GM12878 (cell line): ENCODE data around the gene PAK5. TPM values are rescaled to one million over a fixed set of nuclear protein-coding genes. Genes with fewer than 3 reads are reported as not detected.

ENCODE experiments used
- ATAC-seq: fragments of 200-7000 bp; cut with Tn5 transposase; 3 replicates; pipeline ENCODE4 v1.9.1; 2020; ENCODE audit warnings: mild to moderate bottlenecking, moderate library complexity
- BruUV-seq: library from RNA; stranded (reverse); fragments of 400-500 nt; replicated peaks from 2 replicates; lab custom pipeline; 2021; lab: Mats Ljungman, UMichigan
- CTCF ChIA-PET: fragments of 300-600 bp; sonication (Branson Sonifier 250); formaldehyde crosslinking; extraction: SDS; loops from one replicate; lab custom pipeline; 2021; ENCODE audit warnings: inconsistent platforms; lab: Yijun Ruan, JAX
- POLR2A ChIA-PET: fragments of 350-600 bp; formaldehyde crosslinking; extraction: SDS; loops from one replicate; lab custom pipeline; 2021; ENCODE audit warnings: inconsistent platforms; lab: Charles Lee
- RAD21 ChIA-PET: fragments of 300-600 bp; sonication (Branson Sonifier 250); formaldehyde crosslinking; loops from one replicate; lab custom pipeline; 2023; ENCODE audit warnings: antibody characterized with exemption; ENCODE audit not compliant: unreplicated experiment; lab: Charles Lee
- SMC1A ChIA-PET: fragments of 300-600 bp; sonication (Branson Sonifier 250); formaldehyde crosslinking; loops from one replicate; lab custom pipeline; 2023; ENCODE audit not compliant: unreplicated experiment, uncharacterized antibody; lab: Charles Lee
- DNase-seq: peaks from one replicate; pipeline ENCODE4 v3.0.0-alpha.2; 2011; ENCODE audit warnings: low read depth, low spot score
- FAIRE-seq: peaks from 3 replicates; lab custom pipeline; 2011; peaks lifted over from hg19 to GRCh38; lab: Jason Lieb, UNC
- H2AFZ ChIP-seq: 2 replicates; pipeline ENCODE4 v1.6.0; 2011; ENCODE audit warnings: low read depth, low read length, control low read depth; ENCODE audit not compliant: control insufficient read depth
- H3K27ac ChIP-seq: 2 replicates; pipeline ENCODE4 v1.5.1; 2011; ENCODE audit warnings: control low read depth; ENCODE audit not compliant: control insufficient read depth, insufficient read depth
- H3K27me3 ChIP-seq, 2 experiments: replicated peaks in 1 of 2; 2 replicates each; pipeline versions ENCODE4 v1.6.0 to v1.6.1; 2011; ENCODE audit warnings: low read length in 1 of 2; ENCODE audit not compliant: control insufficient read depth in 2 of 2, insufficient read depth in 2 of 2
- H3K36me3 ChIP-seq, 2 experiments: 2 replicates each; pipeline ENCODE4 v1.5.1; 2011; ENCODE audit warnings: low read length in 1 of 2; ENCODE audit not compliant: control insufficient read depth in 2 of 2, insufficient read depth in 2 of 2
- H3K4me1 ChIP-seq: 2 replicates; pipeline ENCODE4 v1.6.1; 2011; ENCODE audit warnings: mild to moderate bottlenecking, low read length, moderate library complexity, mixed read lengths; ENCODE audit not compliant: control insufficient read depth, insufficient read depth
- H3K4me2 ChIP-seq: 2 replicates; pipeline ENCODE4 v1.6.0; 2011; ENCODE audit warnings: control low read depth; ENCODE audit not compliant: control insufficient read depth, insufficient read depth
- H3K4me3 ChIP-seq: fragments of 200-600 bp; sonication (generic); 2 replicates; pipeline ENCODE4 v1.5.1; 2016
- H3K79me2 ChIP-seq: 2 replicates; pipeline ENCODE4 v1.6.0; 2011; ENCODE audit warnings: low read length; ENCODE audit not compliant: control insufficient read depth, insufficient read depth
- H3K9ac ChIP-seq: 2 replicates; pipeline ENCODE4 v1.8.0; 2011; ENCODE audit warnings: low read length, control low read depth, mixed read lengths; ENCODE audit not compliant: control insufficient read depth, insufficient read depth
- H3K9me3 ChIP-seq: replicated peaks from 3 replicates; pipeline ENCODE4 v1.5.1; 2011; ENCODE audit warnings: mild to moderate bottlenecking, low read length; ENCODE audit not compliant: control insufficient read depth, insufficient read depth
- H4K20me1 ChIP-seq: 2 replicates; pipeline ENCODE4 v1.6.0; 2011; ENCODE audit not compliant: control insufficient read depth, insufficient read depth
- ATF7 ChIP-seq: fragments of 450-650 bp; IDR thresholded peaks from 2 replicates; pipeline ENCODE4 v1.6.1; 2016; ENCODE audit warnings: low read depth, mild to moderate bottlenecking
- CEBPB ChIP-seq, 2 experiments: fragments of 150-350 bp in 1 of 2; IDR thresholded peaks; 2 replicates each; pipeline ENCODE4 v1.6.1; 2012 to 2014; ENCODE audit warnings: low read depth in 2 of 2, low read length in 2 of 2, borderline replicate concordance in 1 of 2, inconsistent platforms in 1 of 2
- HDAC2 ChIP-seq: fragments of 200-600 bp; sonication (generic); IDR thresholded peaks from 2 replicates; pipeline ENCODE4 v1.6.1; 2017
- MXI1 ChIP-seq: fragments of 150-350 bp; IDR thresholded peaks from 2 replicates; pipeline ENCODE4 v1.6.1; 2011; ENCODE audit warnings: low read depth, mild to moderate bottlenecking, inconsistent platforms, low read length, improper control_type of control experiment
- RAD51 ChIP-seq: fragments of 450-650 bp; IDR thresholded peaks from 2 replicates; pipeline ENCODE4 v1.6.1; 2016; ENCODE audit warnings: moderate library complexity, mild to moderate bottlenecking, inconsistent platforms
- RELA ChIP-seq: fragments of 450-650 bp; IDR thresholded peaks from 2 replicates; pipeline ENCODE4 v1.8.0; 2014; ENCODE audit warnings: borderline replicate concordance; ENCODE audit not compliant: partially characterized antibody
- RUNX3 ChIP-seq: IDR thresholded peaks from 2 replicates; pipeline ENCODE4 v1.6.1; 2012; ENCODE audit warnings: low read length, inconsistent platforms
- WGBS: methylation state at CpG from one replicate; pipeline ENCODE4 v1.1.6; 2016; ENCODE audit warnings: low lambda C conversion rate; ENCODE audit not compliant: insufficient replicate concordance, insufficient coverage; ENCODE audit errors: missing lambda C conversion rate; 5-methylcytosine and 5-hydroxymethylcytosine counted together
- in situ Hi-C: fragments of 300-500 bp; cut with MboI; formaldehyde crosslinking; loops from 9 replicates; pipeline ENCODE4 v1.14.3; 2018; ENCODE audit warnings: mixed read lengths
- intact Hi-C: fragments of 100-400 bp; cut with micrococcal nuclease; formaldehyde crosslinking; loops from one replicate; pipeline ENCODE4 v1.14.2; 2022; ENCODE audit not compliant: unreplicated experiment
- polyA plus RNA-seq, 11 experiments: library from polyadenylated mRNA; depleted of rRNA in 4 of 11; unstranded in 6 of 11; stranded (reverse) in 5 of 11; fragments of >200 nt; fragmentation: Nextera tagmentation in 4 of 11; fragmentation: Illumina TruSeq in 1 of 11; extraction: Ambion mirVana in 4 of 11; extraction: Trizol in 1 of 11; gene quantifications; 1 replicate in 1 of 11; 2 replicates in 10 of 11; pipeline versions ENCODE4 v1.2.1 to v1.2.3, GENCODE V29; 2011 to 2016; ENCODE audit warnings: inconsistent platforms in 2 of 11, missing spikeins in 2 of 11, low read depth in 1 of 11
- total RNA-seq, 4 experiments: library from RNA; depleted of rRNA in 3 of 4; stranded (reverse); fragments of >200 nt in 3 of 4; fragmentation: Illumina TruSeq in 1 of 4; extraction: Trizol in 1 of 4; gene quantifications; 2 replicates each; pipeline versions ENCODE4 v1.2.1 to v1.2.3, GENCODE V29; 2013 to 2021
- TF ChIP-seq, protein P1 (sequence below): fragments of 450-650 bp; IDR thresholded peaks from 2 replicates; pipeline ENCODE4 v1.6.1; 2017; ENCODE audit warnings: mild to moderate bottlenecking, moderate library complexity
- TF ChIP-seq, protein P2 (sequence below): fragments of 450-650 bp; IDR thresholded peaks from 2 replicates; pipeline ENCODE4 v1.6.1; 2016; ENCODE audit warnings: mild to moderate bottlenecking

PAK5 gene
- total and polyA plus RNA-seq, 10 of the 15 experiments (the other 5 are each of a cell fraction or from before 2014, with no cell fraction given): not detected

DNA sequence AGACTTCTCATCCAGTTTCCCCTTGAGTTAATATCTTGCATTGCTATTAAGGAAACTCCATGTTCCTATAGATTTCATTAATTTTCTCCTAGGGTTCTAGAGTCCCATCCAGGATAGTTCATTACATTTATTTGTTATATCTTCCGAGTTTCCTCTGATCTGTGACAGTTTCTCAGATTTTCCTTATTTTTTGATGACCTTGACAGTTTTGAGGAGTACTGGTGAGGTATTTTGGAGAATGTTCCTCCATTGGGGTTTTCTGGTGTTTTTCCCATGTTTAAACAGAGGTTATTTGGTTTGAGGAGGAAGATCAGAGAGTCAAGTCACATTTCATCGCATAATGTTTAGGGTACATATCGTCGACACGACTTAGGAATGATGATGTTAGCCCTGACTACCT, 256.7 kb downstream of the PAK5 start:
- TF ChIP-seq ATF7 (no peak), RAD51 (no peak), HDAC2 (no peak), MXI1 (no peak), CEBPB (IDR thresholded peaks at IDR 0.05; ENCODE audit: borderline replicate concordance in 1 of 2, low read depth in 2 of 2, low read length in 2 of 2) (no peak), RELA (no peak), RUNX3 (no peak)
- TF ChIP-seq, protein P1, sequence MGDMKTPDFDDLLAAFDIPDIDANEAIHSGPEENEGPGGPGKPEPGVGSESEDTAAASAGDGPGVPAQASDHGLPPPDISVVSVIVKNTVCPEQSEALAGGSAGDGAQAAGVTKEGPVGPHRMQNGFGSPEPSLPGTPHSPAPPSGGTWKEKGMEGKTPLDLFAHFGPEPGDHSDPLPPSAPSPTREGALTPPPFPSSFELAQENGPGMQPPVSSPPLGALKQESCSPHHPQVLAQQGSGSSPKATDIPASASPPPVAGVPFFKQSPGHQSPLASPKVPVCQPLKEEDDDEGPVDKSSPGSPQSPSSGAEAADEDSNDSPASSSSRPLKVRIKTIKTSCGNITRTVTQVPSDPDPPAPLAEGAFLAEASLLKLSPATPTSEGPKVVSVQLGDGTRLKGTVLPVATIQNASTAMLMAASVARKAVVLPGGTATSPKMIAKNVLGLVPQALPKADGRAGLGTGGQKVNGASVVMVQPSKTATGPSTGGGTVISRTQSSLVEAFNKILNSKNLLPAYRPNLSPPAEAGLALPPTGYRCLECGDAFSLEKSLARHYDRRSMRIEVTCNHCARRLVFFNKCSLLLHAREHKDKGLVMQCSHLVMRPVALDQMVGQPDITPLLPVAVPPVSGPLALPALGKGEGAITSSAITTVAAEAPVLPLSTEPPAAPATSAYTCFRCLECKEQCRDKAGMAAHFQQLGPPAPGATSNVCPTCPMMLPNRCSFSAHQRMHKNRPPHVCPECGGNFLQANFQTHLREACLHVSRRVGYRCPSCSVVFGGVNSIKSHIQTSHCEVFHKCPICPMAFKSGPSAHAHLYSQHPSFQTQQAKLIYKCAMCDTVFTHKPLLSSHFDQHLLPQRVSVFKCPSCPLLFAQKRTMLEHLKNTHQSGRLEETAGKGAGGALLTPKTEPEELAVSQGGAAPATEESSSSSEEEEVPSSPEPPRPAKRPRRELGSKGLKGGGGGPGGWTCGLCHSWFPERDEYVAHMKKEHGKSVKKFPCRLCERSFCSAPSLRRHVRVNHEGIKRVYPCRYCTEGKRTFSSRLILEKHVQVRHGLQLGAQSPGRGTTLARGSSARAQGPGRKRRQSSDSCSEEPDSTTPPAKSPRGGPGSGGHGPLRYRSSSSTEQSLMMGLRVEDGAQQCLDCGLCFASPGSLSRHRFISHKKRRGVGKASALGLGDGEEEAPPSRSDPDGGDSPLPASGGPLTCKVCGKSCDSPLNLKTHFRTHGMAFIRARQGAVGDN: no peak
- TF ChIP-seq, protein P2, sequence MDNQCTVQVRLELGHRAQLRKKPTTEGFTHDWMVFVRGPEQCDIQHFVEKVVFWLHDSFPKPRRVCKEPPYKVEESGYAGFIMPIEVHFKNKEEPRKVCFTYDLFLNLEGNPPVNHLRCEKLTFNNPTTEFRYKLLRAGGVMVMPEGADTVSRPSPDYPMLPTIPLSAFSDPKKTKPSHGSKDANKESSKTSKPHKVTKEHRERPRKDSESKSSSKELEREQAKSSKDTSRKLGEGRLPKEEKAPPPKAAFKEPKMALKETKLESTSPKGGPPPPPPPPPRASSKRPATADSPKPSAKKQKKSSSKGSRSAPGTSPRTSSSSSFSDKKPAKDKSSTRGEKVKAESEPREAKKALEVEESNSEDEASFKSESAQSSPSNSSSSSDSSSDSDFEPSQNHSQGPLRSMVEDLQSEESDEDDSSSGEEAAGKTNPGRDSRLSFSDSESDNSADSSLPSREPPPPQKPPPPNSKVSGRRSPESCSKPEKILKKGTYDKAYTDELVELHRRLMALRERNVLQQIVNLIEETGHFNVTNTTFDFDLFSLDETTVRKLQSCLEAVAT: no peak
- no TSS peak for BruUV-seq
- Histone ChIP-seq H4K20me1 (no peaks in the 10 kb centered on the region), H3K27me3 (no peaks in the 10 kb centered on the region), H3K9ac (no peak overlapping the region), H3K27ac (no peak overlapping the region), H3K9me3 (no peaks in the 10 kb centered on the region; the same call in 2 of the 3 replicates), H3K4me3 (no peak overlapping the region), H3K79me2 (no peaks in the 10 kb centered on the region), H2AFZ (no peak overlapping the region), H3K4me2 (no peak overlapping the region), H3K4me1 (no peaks in the 10 kb centered on the region), H3K36me3 (no peaks in the 10 kb centered on the region)
- 33% methylated on average over 5 of the region's 5 CpGs for WGBS
- CTCF ChIA-PET: no interaction called here
- ATAC-seq (no peak), FAIRE-seq (no peak), DNase-seq (no peak)
- RAD21 ChIA-PET: no interaction called here
- intact Hi-C loops (no loop called here), in situ Hi-C loops (no loop called here)
- SMC1A ChIA-PET: no interaction called here
- POLR2A ChIA-PET: no interaction called here
